Thyroid gland (tissue), 4 donors: Measurements from ENCODE around the gene ATP6V1D. TPM values are rescaled to one million over a fixed set of nuclear protein-coding genes. Genes with fewer than 3 reads are reported as not detected.

Source experiments
- DNase-seq, 2 donors: peaks; one replicate each; pipeline ENCODE4 v3.0.0-alpha.2; 2019
- H3K27ac ChIP-seq, 3 donors: fragments of 200-600 bp; sonication (generic); 1 replicate in 2 of 3; 2 replicates in 1 of 3; pipeline ENCODE4 v1.5.1; 2016 to 2019; ENCODE audit warnings: mild to moderate bottlenecking in 1 of 3, moderate library complexity in 1 of 3
- H3K27me3 ChIP-seq: fragments of 200-600 bp; sonication (generic); one replicate; pipeline ENCODE4 v1.5.1; 2019
- H3K36me3 ChIP-seq, 2 donors: fragments of 200-600 bp; sonication (generic); one replicate each; pipeline ENCODE4 v1.5.1; 2016 to 2019
- H3K4me1 ChIP-seq, 2 donors: fragments of 200-600 bp; sonication (generic); one replicate each; pipeline ENCODE4 v1.5.1; 2017 to 2019
- H3K4me3 ChIP-seq, 3 donors: fragments of 200-600 bp; sonication (generic); replicated peaks in 1 of 3; 1 replicate in 2 of 3; 2 replicates in 1 of 3; pipeline ENCODE4 v1.5.1; 2016; ENCODE audit warnings: mild to moderate bottlenecking in 1 of 3
- H3K9me3 ChIP-seq: fragments of 200-600 bp; sonication (generic); one replicate; pipeline ENCODE4 v1.5.1; 2017
- CTCF ChIP-seq, 6 experiments: fragments of 200-600 bp in 3 of 6; fragments of 450-650 bp in 3 of 6; sonication (generic) in 3 of 6; IDR thresholded peaks; one replicate each; pipeline ENCODE4 v1.5.1; 2016 to 2019; ENCODE audit warnings: antibody characterized with exemption in 6 of 6, mild to moderate bottlenecking in 2 of 6, inconsistent platforms in 1 of 6, moderate library complexity in 1 of 6
- POLR2A ChIP-seq, 2 donors: fragments of 450-650 bp; IDR thresholded peaks; one replicate each; pipeline ENCODE4 v1.6.1; 2017; ENCODE audit warnings: antibody characterized with exemption in 2 of 2, mild to moderate bottlenecking in 2 of 2, moderate library complexity in 1 of 2
- WGBS, 2 donors: methylation state at CpG; one replicate each; pipeline ENCODE4 v1.1.5; 2017; 5-methylcytosine and 5-hydroxymethylcytosine counted together
- intact Hi-C: fragments of 100-400 bp; cut with DNase I; formaldehyde crosslinking; loops from one replicate; pipeline ENCODE4 v1.15.1; 2023
- total RNA-seq, 4 donors: library from RNA; depleted of rRNA; stranded (reverse); fragments of >200 nt; gene quantifications; one replicate each; pipeline ENCODE4 v1.2.3, GENCODE V29; 2016

Gene ATP6V1D
- total RNA-seq, 4 donors from 2014 or later = 123 to 220 (median 192) TPM

GRCh38 chr14:67392123-67392522 lies 32.5 kb upstream of the ATP6V1D start:
- H3K9me3 ChIP-seq = no peaks in the 10 kb centered on the region
- H3K27ac ChIP-seq = no peak overlapping the region
- TF ChIP-seq CTCF (IDR thresholded peaks at IDR 0.05) = no peak
- no peak for TF ChIP-seq POLR2A (IDR thresholded peaks at IDR 0.05)
- H3K4me3 ChIP-seq = no peak overlapping the region
- no peak for DNase-seq
- peaks cover 11 to 18% of the 10 kb centered on the region in 2 donors for H3K4me1 ChIP-seq
- 71 to 81% methylated on average over 3 of the region's 3 CpGs for WGBS, 2 donors
- peaks cover 0 to 4% of the 10 kb centered on the region in 2 donors for H3K36me3 ChIP-seq
- H3K27me3 ChIP-seq = no peaks in the 10 kb centered on the region
- intact Hi-C loops = no loop called here

- intact Hi-C loops = no loop called here
- Histone ChIP-seq H3K9me3 (no peaks in the 10 kb centered on the region), H3K36me3 (peaks cover 0 to 4% of the 10 kb centered on the region in 2 donors), H3K27me3 (no peaks in the 10 kb centered on the region), H3K4me1 (peaks cover 20 to 27% of the 10 kb centered on the region in 2 donors), H3K27ac (no peak overlapping the region), H3K4me3 (no peak overlapping the region)
- TF ChIP-seq POLR2A (IDR thresholded peaks at IDR 0.05) (no peak), CTCF (IDR thresholded peaks at IDR 0.05) (no peak)
- no peak for DNase-seq
- WGBS, 2 donors = 87 to 91% methylated on average over 6 of the region's 6 CpGs
These were observed 31.7 kb upstream of the ATP6V1D start for GRCh38 chr14:67391268-67391667.

GRCh38 chr14:67389811-67390534 lies 30.4 kb upstream of the ATP6V1D start:
- Histone ChIP-seq H3K9me3 (no peaks in the 10 kb centered on the region), H3K27me3 (no peaks in the 10 kb centered on the region), H3K36me3 (peaks cover 0 to 4% of the 10 kb centered on the region in 2 donors), H3K4me1 (peaks cover 27 to 37% of the 10 kb centered on the region in 2 donors), H3K4me3 (no peak overlapping the region), H3K27ac (peak overlapping the region; percentile 11 to 39 (median 21))
- intact Hi-C loops = no loop called here
- TF ChIP-seq POLR2A (IDR thresholded peaks at IDR 0.05) (no peak), CTCF (IDR thresholded peaks at IDR 0.05) (no peak)
- DNase-seq = peak in 1 of 2 donors; percentile 25
- WGBS, 2 donors = 78 to 86% methylated on average over 1 of the region's 1 CpG

GRCh38 chr14:67389275-67389674 lies 29.7 kb upstream of the ATP6V1D start:
- DNase-seq = no peak
- H3K27me3 ChIP-seq = no peaks in the 10 kb centered on the region
- WGBS, 2 donors = 81 to 94% methylated on average over 3 of the region's 3 CpGs
- H3K4me3 ChIP-seq = no peak overlapping the region
- intact Hi-C loops = no loop called here
- H3K9me3 ChIP-seq = no peaks in the 10 kb centered on the region
- H3K36me3 ChIP-seq = peaks cover 2 to 4% of the 10 kb centered on the region in 2 donors
- no peak for TF ChIP-seq POLR2A (IDR thresholded peaks at IDR 0.05)
- TF ChIP-seq CTCF (IDR thresholded peaks at IDR 0.05) = no peak
- H3K4me1 ChIP-seq = peaks cover 34 to 44% of the 10 kb centered on the region in 2 donors
- H3K27ac ChIP-seq = peak overlapping the region in 1 of 3 donors; percentile 11

- H3K27me3 ChIP-seq = no peaks in the 10 kb centered on the region
- peak overlapping the region; percentile 27 to 81 (median 76) for H3K27ac ChIP-seq
- WGBS, 2 donors = 66 to 79% methylated on average over 2 of the region's 2 CpGs
- TF ChIP-seq CTCF (IDR thresholded peaks at IDR 0.05) = no peak
- TF ChIP-seq POLR2A (IDR thresholded peaks at IDR 0.05) = no peak
- H3K9me3 ChIP-seq = no peaks in the 10 kb centered on the region
- peaks cover 17 to 22% of the 10 kb centered on the region in 2 donors for H3K36me3 ChIP-seq
- H3K4me3 ChIP-seq = no peak overlapping the region
- no peak for DNase-seq
- H3K4me1 ChIP-seq = peaks cover 38 to 44% of the 10 kb centered on the region in 2 donors
- intact Hi-C loops = no loop called here
These were observed 27.6 kb upstream of the ATP6V1D start for GRCh38 chr14:67387195-67387594.
